Stomach (tissue), 4 donors: ENCODE data around the gene SLC25A52.

Experiments
- EP300 ChIP-seq: sonication (generic); formaldehyde crosslinking; IDR thresholded peaks from one replicate; pipeline ENCODE4 v1.6.1; 2017; ENCODE audit warnings: antibody characterized with exemption
- TF ChIP-seq, protein P1 (sequence below), 7 experiments: fragments of 450-650 bp in 4 of 7; fragments of 200-600 bp in 3 of 7; sonication (generic) in 3 of 7; IDR thresholded peaks; one replicate each; pipeline ENCODE4 v1.5.1; 2016 to 2019; ENCODE audit warnings: antibody characterized with exemption in 7 of 7, control low read depth in 2 of 7, mild to moderate bottlenecking in 1 of 7

DNA sequence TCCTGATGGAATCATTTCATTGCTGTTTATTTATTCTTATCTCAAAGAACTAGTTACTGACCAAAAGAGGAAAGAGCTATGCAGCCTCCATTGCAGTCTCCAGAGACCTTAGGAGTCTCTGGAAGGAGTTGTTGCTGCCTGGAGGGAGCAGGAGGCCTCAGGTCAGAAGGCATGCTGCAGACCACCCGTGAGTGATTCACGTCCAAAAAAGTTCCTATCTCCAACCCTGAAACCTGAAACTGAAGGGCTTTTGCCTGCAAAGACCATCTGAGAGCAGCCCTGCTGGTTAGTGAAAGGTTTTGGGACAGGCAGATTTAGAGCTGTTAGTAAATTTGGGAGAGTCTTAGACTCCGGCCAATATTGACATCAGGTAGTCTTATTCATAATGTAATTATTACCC is 29.1 kb downstream of the SLC25A52 start:
- TF ChIP-seq, protein P1, sequence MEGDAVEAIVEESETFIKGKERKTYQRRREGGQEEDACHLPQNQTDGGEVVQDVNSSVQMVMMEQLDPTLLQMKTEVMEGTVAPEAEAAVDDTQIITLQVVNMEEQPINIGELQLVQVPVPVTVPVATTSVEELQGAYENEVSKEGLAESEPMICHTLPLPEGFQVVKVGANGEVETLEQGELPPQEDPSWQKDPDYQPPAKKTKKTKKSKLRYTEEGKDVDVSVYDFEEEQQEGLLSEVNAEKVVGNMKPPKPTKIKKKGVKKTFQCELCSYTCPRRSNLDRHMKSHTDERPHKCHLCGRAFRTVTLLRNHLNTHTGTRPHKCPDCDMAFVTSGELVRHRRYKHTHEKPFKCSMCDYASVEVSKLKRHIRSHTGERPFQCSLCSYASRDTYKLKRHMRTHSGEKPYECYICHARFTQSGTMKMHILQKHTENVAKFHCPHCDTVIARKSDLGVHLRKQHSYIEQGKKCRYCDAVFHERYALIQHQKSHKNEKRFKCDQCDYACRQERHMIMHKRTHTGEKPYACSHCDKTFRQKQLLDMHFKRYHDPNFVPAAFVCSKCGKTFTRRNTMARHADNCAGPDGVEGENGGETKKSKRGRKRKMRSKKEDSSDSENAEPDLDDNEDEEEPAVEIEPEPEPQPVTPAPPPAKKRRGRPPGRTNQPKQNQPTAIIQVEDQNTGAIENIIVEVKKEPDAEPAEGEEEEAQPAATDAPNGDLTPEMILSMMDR (IDR thresholded peaks at IDR 0.05): no peak
- TF ChIP-seq EP300: no peak
